ENCODE results near the gene OR8B4.

DNA sequence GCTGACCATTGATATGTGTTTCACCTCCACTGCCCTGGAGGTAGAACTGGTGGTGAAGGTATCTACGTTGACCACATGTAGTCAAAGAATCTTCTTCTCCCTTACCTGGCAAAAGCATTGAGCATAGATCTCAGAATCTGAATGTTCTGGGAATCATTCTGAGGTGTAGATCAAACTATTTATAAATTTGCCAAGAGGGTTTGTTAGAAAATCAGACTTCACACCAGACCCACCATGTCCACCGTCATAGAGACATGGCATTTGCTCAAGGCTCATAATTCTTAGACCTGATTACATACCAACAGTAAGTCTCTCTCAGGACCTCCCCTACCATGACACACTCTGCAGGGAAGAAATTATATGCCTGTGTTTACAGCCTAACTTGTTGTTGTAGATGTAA is 40.3 kb downstream of the OR8B4 start, which contains the start of gene OR8B2:
- TF ChIP-seq, protein P1, sequence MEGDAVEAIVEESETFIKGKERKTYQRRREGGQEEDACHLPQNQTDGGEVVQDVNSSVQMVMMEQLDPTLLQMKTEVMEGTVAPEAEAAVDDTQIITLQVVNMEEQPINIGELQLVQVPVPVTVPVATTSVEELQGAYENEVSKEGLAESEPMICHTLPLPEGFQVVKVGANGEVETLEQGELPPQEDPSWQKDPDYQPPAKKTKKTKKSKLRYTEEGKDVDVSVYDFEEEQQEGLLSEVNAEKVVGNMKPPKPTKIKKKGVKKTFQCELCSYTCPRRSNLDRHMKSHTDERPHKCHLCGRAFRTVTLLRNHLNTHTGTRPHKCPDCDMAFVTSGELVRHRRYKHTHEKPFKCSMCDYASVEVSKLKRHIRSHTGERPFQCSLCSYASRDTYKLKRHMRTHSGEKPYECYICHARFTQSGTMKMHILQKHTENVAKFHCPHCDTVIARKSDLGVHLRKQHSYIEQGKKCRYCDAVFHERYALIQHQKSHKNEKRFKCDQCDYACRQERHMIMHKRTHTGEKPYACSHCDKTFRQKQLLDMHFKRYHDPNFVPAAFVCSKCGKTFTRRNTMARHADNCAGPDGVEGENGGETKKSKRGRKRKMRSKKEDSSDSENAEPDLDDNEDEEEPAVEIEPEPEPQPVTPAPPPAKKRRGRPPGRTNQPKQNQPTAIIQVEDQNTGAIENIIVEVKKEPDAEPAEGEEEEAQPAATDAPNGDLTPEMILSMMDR (IDR thresholded peaks at IDR 0.05 in 2 of 3, conservative IDR thresholded peaks at IDR 0.05 in 1 of 3; ENCODE audit: control insufficient read depth in 2 of 3, extremely low read depth in 1 of 3, insufficient read depth in 1 of 3, low read depth in 3 of 3, low read length in 3 of 3): no peak
- no peak for TF ChIP-seq CHD2 (IDR thresholded peaks at IDR 0.05; ENCODE audit: borderline replicate concordance, low read depth, low read length)
- TF ChIP-seq RAD21 (IDR thresholded peaks at IDR 0.05; ENCODE audit: insufficient read depth, low read depth, low read length): no peak
- TF ChIP-seq YY1 (IDR thresholded peaks at IDR 0.05; ENCODE audit: low read depth, low read length): no peak
- TF ChIP-seq SIX5 (IDR thresholded peaks at IDR 0.05; ENCODE audit: low read depth, low read length, severe bottlenecking): no peak
- TF ChIP-seq, protein P2, sequence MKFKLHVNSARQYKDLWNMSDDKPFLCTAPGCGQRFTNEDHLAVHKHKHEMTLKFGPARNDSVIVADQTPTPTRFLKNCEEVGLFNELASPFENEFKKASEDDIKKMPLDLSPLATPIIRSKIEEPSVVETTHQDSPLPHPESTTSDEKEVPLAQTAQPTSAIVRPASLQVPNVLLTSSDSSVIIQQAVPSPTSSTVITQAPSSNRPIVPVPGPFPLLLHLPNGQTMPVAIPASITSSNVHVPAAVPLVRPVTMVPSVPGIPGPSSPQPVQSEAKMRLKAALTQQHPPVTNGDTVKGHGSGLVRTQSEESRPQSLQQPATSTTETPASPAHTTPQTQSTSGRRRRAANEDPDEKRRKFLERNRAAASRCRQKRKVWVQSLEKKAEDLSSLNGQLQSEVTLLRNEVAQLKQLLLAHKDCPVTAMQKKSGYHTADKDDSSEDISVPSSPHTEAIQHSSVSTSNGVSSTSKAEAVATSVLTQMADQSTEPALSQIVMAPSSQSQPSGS (IDR thresholded peaks at IDR 0.05; ENCODE audit: low read length): no peak
- TF ChIP-seq EP300 (IDR thresholded peaks at IDR 0.05; ENCODE audit: borderline replicate concordance in 1 of 2, control insufficient read depth in 1 of 2, low read depth in 2 of 2, low read length in 2 of 2): no peak
- TF ChIP-seq RAD51 (IDR thresholded peaks at IDR 0.05): no peak
- no peak for TF ChIP-seq MEF2A (IDR thresholded peaks at IDR 0.05; ENCODE audit: insufficient read depth, low read depth, low read length)
- no peak for TF ChIP-seq MTA3 (IDR thresholded peaks at IDR 0.05; ENCODE audit: borderline replicate concordance, low read length)
- TF ChIP-seq NBN (IDR thresholded peaks at IDR 0.05): no peak
- no peak for TF ChIP-seq PRDM15 (CRISPR knock-in tag; IDR thresholded peaks at IDR 0.05)
- TF ChIP-seq SREBF2 (IDR thresholded peaks at IDR 0.05; ENCODE audit: low read length): no peak
